Right lobe of liver (tissue), 4 donors: Measurements from ENCODE around the gene MYMK.

ENCODE experiments used
- POLR2A ChIP-seq: fragments of 450-650 bp; IDR thresholded peaks from one replicate; pipeline ENCODE4 v1.6.1; 2017; ENCODE audit warnings: antibody characterized with exemption, mild to moderate bottlenecking
- TF ChIP-seq, protein P1 (sequence below), 4 donors: fragments of 200-600 bp in 3 of 4; fragments of 450-650 bp in 1 of 4; IDR thresholded peaks; one replicate each; pipeline versions ENCODE4 v1.5.1 to v1.8.0; 2016 to 2022; ENCODE audit warnings: antibody characterized with exemption in 4 of 4, mild to moderate bottlenecking in 2 of 4
- donor health status: DM: no; HTN: no; CAD: no.
- donor health status: DM: no; HTN: no; CAD: no.
- donor health status: DM: no; HTN: yes; CAD: no.

DNA sequence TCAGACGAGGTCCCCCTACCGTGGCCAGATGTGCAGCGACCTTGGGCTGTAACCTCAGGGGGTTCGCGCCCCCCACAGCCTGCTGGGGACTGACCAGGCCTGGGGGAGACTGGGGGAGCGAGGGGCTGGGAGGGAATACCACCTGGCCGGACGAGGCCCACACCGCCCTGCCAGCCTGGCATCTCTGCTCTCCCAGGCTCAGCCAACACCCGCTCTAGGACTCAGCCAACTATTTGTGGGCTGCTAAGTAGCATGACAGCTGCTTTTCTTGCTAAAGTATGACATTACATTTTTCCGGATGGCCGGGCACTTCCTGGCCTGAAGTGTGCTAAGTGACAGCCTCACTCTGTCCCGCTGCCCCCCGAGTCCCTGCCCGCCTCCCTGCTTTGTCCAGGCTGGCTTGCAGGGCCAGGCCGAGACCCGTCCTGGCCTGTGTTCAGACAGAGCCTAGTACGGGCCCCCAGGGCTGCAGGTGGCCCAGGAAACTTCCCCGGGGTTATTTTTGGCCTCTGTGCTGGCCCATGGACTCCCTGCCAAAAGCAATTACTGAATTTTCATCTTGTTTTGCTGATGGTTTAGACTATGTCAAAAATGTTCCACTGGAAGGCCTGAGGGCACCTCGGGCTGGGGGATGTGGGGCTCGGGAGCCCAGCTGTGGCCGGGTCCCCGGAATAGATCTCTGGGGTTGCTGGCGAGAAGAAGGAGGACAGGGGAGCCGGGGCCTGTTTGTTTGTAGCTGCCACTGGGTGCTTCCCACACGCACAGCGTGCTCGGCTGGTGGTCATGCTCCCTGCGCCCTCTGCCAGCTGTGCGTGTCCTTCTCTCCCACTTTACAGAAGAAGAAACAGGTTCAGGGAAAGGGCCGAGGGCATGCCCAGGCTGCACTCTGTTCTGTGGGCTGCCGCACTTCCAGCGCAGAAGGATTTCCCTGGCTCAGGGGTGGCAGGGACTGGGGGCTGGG lies 32.4 kb downstream of the MYMK start:
- TF ChIP-seq, protein P1, sequence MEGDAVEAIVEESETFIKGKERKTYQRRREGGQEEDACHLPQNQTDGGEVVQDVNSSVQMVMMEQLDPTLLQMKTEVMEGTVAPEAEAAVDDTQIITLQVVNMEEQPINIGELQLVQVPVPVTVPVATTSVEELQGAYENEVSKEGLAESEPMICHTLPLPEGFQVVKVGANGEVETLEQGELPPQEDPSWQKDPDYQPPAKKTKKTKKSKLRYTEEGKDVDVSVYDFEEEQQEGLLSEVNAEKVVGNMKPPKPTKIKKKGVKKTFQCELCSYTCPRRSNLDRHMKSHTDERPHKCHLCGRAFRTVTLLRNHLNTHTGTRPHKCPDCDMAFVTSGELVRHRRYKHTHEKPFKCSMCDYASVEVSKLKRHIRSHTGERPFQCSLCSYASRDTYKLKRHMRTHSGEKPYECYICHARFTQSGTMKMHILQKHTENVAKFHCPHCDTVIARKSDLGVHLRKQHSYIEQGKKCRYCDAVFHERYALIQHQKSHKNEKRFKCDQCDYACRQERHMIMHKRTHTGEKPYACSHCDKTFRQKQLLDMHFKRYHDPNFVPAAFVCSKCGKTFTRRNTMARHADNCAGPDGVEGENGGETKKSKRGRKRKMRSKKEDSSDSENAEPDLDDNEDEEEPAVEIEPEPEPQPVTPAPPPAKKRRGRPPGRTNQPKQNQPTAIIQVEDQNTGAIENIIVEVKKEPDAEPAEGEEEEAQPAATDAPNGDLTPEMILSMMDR (IDR thresholded peaks at IDR 0.05) = no peak
- TF ChIP-seq POLR2A = no peak
